NB4 (cell line): ENCODE data around the gene TUBA1A.
A peak's percentile ranks its signal among the peaks of the same experiment; 100 is the strongest.
"Not testable (repeated sequence)": the region's sequence is repeated elsewhere in the genome, so short reads cannot be mapped to it uniquely, and the experiment has no call there.

Experiments
- DNase-seq: peaks from one replicate; pipeline ENCODE4 v3.0.0; 2010; ENCODE audit warnings: low read depth
- H3K4me3 ChIP-seq: one replicate; pipeline ENCODE4 v1.5.1; 2011; ENCODE audit warnings: mild to moderate bottlenecking, low read depth, low read length, moderate library complexity
- MYC ChIP-seq: IDR thresholded peaks from 2 replicates; pipeline ENCODE4 v1.6.1; 2011; ENCODE audit warnings: low read depth, low read length
- POLR2A ChIP-seq: IDR thresholded peaks from 2 replicates; pipeline ENCODE4 v1.6.1; 2011; ENCODE audit warnings: mild to moderate bottlenecking; ENCODE audit not compliant: insufficient read length; ENCODE audit errors: extremely low read depth
- TF ChIP-seq, protein P1 (sequence below): IDR thresholded peaks from one replicate; pipeline ENCODE4 v1.5.1; 2012; ENCODE audit warnings: low read depth, low read length
- TF ChIP-seq, protein P2 (sequence below): IDR thresholded peaks from 2 replicates; pipeline ENCODE4 v1.6.1; 2011; ENCODE audit warnings: low read depth, low read length

TUBA1A gene

DNA sequence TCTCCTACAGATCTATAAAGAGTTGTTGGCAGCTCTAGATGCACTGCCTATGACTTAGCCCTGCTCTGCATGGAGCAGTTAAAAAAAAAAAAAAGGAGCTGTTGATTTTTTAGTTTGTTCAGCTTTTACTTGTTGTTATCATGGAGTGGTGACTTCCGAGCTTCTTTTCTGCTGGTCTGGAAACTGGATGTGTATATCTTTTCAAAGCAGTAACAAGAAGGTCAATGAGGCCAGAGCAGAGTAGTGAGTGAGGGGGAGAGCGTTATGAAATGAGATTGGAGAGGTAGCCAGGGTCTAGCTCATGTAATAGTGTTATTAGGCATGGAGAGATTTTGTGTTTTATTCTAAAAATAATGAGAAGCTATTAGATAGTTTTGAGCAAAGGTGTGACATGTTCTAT is 44.5 kb downstream of the TUBA1A start:
- no peak for DNase-seq
- no peak overlapping the region for H3K4me3 ChIP-seq
- TF ChIP-seq POLR2A (no peak), MYC (no peak)
- TF ChIP-seq, protein P1, sequence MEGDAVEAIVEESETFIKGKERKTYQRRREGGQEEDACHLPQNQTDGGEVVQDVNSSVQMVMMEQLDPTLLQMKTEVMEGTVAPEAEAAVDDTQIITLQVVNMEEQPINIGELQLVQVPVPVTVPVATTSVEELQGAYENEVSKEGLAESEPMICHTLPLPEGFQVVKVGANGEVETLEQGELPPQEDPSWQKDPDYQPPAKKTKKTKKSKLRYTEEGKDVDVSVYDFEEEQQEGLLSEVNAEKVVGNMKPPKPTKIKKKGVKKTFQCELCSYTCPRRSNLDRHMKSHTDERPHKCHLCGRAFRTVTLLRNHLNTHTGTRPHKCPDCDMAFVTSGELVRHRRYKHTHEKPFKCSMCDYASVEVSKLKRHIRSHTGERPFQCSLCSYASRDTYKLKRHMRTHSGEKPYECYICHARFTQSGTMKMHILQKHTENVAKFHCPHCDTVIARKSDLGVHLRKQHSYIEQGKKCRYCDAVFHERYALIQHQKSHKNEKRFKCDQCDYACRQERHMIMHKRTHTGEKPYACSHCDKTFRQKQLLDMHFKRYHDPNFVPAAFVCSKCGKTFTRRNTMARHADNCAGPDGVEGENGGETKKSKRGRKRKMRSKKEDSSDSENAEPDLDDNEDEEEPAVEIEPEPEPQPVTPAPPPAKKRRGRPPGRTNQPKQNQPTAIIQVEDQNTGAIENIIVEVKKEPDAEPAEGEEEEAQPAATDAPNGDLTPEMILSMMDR, result no peak
- TF ChIP-seq, protein P2, sequence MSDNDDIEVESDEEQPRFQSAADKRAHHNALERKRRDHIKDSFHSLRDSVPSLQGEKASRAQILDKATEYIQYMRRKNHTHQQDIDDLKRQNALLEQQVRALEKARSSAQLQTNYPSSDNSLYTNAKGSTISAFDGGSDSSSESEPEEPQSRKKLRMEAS, result no peak

DNA sequence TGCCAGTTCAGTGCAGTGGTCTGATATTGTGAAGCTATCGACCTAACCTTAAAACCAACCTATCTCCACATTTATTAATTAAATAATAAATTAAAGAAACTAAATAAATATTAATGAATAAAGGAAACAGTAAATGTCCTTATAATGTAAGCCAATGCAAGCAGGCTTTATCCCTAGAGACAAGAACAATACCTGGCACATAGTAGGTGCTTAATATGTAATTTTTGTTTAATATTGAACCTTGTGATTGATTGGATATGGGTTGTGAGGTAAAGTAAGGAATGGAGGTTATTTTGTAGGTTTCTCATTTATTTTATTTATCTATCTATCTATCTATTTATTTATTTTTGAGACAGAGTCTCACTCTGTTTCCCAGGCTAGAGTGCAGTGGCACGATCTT is 49.9 kb downstream of the TUBA1A start:
- no peak overlapping the region for H3K4me3 ChIP-seq
- no peak for DNase-seq
- TF ChIP-seq, protein P1, result no peak
- TF ChIP-seq, protein P2, result no peak
- TF ChIP-seq MYC, result no peak
- TF ChIP-seq POLR2A, result no peak

DNA sequence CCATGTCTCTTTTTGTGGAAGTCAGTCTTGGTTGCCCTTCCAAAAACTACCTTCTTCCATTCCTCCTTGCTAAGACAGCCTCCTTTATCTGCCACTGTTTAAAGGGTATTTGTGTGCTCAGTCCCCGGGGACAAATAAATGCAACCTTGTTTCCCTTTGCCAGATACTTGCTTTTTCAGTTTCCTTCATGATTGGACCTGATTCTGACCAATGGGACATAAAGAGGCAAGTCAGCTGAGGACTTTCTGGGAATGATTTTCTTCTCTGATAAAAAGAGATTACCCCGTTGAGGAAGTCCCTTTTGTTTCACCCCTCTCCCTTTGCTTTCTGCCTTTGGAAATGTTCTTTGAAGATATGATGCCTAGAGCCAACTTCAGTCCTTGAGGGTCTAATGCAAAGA is 50.3 kb downstream of the TUBA1A start:
- DNase-seq, result peak; percentile 88
- no peak overlapping the region for H3K4me3 ChIP-seq
- TF ChIP-seq, protein P1, result no peak
- TF ChIP-seq POLR2A, result no peak
- TF ChIP-seq MYC, result no peak
- TF ChIP-seq, protein P2, result no peak

- no peak overlapping the region for H3K4me3 ChIP-seq
- no peak for DNase-seq
- no peak for TF ChIP-seq MYC
- no peak for TF ChIP-seq POLR2A
- TF ChIP-seq, protein P2, result no peak
- TF ChIP-seq, protein P1, result no peak
Observed at GRCh38 chr12:49137476-49137875, 51.4 kb downstream of the TUBA1A start.

DNA sequence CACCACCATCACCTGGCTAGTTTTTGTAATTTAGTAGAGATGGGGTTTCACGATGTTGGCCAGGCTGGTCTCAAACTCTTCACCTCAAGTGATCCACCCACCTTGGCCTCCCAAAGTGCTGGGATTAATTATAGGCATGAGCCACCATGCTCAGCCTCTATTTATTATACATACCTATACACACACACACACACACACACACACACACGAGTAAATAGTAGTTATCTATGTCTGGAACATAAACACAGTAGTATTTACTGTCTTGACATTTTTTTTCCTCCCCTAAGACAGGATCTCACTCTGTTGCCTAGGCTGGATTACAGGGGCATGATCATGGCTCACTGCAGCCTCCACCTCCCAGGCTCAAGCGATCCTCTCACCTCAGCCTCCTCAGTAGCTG is 51.9 kb downstream of the TUBA1A start:
- not testable (repeated sequence) for DNase-seq, H3K4me3 ChIP-seq
